ENCODE results near the gene WFS1.

Gene WFS1

DNA sequence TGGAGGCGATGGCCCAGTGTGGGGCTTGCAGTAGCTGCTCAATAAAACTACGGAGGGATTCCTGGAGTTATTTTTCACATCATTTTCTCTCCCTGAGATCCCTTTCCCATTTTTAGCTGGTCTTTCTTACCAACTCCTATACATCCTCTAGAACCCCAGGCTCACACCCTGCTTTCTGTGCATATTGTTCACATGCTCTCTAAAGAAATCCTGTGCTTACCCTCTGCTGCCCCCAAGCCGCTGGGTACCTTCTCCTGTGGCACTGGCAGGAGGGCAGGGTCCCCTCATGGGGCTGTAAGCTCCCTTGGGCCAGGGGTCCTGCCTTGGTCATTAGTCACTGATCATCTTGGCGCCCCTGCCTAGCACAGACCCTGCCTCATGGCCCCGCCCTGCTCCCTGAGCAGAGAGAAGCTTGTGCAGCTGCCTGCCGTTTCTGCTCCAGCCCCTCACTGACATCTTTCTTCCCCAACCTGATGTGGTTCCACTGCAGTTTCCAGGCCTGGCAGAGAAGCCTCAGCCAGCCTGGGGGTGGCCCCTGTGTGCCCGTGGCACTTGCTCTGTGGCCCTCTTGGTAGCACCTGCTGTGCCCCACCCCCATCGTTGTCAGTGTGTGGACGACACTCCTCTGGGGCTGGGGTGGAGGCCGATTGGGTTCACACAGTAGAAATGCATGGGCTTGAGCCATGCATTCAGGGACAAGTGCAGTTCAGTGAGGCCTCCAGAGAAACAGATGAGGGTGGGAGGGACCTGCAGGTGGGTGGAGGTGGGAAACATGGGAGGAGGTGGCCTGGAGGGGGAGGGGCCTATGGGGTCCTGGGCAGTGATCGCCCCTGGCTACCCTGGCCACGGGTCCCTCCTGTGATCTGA is 69.5 kb downstream of the WFS1 start:
- DNase-seq (ENCODE audit: low read depth), result no peak

DNA sequence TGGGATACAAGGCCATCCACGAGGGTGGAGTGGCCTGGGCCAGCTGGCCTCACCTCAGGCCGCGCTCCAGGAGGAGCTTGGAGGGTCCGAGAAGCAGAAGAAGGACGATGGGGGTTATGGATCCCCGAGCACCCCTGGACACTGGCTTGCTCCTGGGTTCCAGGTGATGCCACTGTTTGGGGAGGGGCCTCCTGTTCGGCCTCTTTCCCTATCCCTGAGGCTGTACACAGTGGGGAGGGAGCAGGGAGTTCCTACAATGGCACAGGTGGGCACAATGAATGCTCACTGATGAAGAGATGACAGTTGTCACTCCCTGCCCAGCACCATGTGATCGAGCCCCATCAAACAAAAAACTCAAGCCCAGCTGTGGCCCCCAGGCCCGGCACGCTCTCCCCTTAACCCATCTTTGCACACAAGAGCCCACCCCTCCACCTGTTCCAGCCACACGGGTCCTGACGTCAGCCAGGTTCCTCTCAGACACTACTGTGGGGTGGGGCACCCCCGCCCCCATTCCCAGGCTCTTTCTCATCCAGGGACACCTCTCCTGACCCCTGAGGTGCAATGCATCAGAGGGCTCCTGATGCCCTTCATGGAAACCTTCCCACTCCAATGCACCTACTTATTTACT is 70.3 kb downstream of the WFS1 start:
- DNase-seq (ENCODE audit: low read depth), result no peak

DNA sequence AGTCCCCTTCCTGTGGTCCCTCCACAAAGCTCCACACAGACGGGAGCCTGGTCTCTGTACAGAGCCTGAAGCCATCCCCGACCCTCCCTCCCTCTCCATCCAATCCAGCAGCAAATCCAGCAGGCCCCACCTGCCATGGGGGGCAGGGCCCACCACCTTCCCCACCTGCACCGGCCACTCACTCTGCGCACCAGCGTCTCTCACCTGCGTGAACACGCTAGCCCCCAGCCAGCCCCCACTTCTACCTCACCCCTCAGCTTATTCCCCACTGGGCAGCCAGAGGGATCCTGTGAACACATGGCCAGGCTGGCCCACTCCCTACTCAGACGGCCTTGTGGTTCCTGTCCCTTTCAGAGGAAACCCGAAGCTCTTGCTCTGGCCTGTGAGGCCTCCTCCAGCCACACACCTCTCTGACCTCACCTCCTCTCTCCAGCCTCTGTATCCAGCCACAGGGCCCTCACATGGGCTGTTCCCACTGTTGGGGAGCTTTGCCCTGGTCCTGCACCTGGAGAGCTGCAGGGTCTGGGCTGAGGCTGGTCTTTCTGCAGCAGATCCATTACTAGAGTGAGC is 70.9 kb downstream of the WFS1 start:
- DNase-seq (ENCODE audit: low read depth), result no peak

DNA sequence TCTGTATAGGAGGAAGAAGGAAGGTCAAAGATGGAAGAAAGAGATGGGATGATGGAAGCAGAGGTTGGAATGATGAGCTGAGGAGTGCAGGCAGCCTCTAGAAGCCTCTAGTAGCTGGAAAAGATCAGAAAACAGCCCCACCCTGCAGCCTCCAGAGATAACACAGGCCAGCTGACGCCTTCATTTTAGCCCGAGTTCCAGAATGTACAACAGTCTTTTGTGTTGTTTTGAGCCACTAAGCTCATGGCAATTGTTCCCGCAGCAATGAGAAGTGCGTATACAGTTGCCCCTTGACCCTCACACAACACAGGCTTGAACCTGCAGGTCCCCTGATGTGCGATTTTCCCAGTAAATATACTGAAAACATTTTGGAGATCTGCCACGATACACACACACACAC is 72.0 kb downstream of the WFS1 start:
- DNase-seq (ENCODE audit: low read depth), result no peak

DNA sequence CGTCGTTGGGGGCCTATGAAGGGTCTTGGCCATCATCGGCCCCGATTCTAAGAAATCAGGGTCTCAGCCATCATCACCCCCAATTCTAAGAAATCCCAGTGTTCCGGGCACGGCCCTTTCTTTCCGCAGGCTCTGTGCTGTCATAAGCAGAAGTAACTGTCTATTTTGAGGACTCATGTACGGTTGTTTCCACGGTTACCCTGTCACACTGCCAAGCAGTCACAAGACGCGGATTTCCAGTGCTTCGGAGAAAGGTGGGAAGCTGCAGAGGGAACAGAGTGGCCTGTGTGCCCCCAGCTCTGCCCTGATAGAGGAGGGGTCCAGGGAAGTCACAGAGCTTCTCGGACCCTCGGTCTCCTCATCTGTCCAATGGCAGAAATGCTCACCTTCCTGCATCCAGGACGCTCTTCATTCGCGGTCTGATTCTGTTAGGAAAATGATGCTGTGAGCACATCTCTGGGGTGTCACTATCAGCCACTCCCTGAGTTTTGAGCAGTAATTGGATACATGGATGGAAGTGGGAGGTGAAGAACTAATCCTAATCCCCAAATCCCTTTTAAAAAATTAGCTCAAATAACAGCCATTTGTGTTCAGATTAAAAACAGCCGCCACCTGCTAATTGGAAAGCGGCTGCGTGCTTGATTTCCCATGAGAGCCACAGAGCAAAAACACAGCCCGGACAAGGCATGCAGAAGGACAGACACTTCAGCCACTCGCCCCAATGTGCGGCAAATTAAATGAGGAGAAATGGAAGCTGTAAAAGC is 73.1 kb downstream of the WFS1 start:
- DNase-seq (ENCODE audit: low read depth), result no peak

DNA sequence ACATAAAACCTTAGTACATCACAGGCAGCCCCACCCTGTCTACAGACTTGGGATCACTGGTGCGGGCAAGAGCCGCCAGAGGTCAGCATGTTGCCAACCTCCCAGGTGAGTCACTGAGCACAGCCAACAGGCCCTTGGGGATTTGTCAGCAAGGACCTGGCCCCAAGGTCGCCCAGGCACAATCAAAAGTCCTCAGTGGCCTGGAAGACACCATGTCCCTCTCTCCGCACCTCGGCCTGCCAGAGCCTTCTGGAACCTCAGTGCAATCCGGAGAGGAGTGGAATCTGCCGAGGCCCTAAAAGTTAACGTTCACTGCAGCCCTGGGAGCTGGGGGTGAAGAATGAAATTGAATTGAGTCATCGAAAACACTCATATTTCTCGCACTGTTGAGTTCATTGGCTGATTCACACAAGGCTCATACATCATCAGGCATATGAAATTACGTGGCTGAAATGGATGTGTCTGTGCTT is 74.3 kb downstream of the WFS1 start:
- DNase-seq (ENCODE audit: low read depth), result no peak

DNA sequence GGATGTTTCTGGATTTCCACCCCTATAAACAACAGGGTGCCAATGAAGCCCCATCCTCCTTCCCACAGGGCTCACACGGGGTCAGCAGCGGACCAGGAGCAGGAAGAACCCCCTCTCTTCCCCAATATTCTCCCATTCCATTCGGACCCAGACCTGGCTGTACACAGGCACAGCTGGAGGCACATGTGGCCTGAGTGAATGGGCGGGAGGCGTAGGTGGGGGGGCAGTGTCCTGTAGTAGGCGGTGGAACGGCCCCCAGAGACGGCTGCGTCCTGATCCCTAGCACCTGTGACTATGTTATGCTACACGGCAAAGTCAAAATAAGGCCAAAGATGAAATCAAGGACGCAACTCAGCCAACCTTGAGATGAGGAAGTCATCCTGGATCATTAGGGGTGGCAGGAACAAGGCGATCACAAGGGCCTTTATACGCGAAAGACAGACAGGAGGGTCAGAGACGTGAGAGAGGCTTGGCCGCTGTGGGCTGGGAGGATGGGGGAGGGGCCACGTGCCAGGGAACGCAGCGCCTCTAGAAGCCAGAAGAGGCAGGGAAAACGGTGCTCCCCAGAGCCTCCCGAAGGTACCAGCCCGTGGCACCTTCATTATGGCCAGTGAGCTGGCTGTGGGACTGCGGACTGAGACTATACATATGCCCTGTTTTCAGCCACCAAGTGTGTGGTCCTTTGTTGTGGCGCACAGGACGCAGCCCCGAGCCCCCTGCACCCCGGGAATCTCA is 75.6 kb downstream of the WFS1 start:
- DNase-seq (ENCODE audit: low read depth), result no peak

DNA sequence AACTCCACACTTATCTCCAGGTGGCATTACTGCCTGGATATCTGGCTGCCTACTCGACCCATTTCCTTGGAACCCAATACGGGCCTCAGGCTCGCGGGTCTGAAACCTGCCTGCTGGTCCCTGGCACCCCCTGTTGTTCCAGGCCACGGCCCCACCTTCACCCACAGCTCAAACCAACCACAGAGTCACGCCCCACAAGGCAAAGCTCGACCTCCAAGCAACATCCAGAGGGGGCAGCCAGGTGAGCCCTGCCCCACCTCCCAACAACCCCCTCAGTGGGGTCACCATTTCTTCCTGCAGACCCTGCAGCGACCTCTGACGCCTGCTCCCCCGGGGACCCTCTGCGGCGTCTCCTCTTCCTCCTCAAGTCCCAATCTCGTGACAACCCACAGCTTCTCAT is 76.2 kb downstream of the WFS1 start:
- DNase-seq (ENCODE audit: low read depth), result no peak

DNA sequence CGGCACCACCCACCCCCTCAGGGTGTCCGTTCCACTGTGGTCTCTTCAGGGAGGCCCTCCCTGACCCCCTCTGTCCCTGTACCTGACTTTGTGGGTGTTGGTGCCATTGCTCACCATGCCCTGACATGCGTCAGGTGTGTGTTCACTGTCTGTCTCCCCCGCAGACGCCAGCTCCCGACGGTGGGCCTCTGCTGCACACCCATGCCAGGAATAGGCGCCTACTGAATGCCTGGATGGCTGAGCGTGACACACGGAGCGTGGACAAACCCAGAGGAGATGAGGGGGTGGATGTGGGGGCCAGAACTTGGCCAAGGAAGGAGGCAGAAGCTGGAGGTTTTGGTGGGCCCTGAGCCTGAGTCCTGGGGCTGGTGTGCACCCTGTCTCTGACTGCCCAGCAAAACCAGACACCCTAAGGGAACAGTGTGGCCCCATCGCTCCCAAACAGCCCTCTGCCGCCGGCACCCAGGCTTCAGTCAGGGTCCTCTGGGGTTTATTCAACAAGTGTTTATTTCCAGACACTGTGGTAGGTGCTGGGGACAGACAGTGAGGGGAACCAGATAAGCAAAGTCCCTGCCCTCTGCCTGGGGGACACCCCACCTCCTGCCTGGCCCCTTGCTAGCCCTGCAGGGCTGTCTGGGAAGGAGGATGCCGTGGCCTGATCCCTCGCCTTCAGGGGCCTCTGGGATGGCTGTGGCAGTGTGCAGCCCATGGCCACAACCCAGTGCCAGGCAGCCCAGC is 76.9 kb downstream of the WFS1 start:
- DNase-seq (ENCODE audit: low read depth), result no peak

DNA sequence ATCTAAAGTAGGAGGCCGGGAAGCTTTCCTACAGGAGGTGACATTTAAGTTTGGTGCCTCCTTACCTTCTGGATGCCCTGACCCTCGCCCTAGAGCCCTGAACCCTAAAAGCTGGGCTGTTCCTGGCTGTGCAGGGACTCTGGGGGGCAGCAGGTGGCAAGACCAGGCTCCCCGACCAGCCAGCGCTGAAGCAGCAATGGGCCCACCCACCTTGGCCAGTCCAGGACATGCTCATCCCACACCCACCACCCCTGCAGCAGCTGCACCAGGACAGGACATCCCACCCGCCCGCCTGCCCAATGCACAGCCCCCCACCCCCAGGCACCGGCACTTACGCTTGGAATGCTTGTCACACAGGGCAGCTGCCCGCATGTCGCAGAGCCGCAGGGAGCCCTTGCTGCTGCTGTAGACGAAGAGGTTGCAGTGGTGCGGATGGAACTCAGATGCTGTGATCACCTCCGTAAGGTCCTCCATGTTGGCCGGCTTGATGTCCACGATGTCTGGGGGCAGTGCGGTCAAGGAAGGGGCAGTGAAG is 77.9 kb downstream of the WFS1 start:
- DNase-seq (ENCODE audit: low read depth), result no peak

DNA sequence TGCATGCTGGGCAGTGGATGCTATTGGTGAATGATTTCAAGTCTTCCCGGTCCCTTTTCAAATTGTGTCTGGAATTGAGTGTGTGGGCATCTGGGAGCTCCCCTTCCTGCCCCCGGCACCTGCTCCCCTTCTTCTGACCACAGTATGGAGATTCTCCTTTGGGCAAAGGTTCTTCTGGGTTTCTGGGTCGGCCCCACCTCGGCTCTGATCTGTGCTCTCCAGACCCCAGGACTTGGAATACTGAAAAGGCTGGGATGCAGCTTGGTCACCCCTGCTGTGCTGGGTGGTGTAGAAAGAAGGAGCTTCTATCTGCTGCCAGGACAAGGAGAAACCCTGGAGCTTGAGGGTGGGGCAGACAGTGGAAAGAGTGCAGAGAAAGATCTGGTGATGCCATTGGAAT is 78.8 kb downstream of the WFS1 start:
- no peak for DNase-seq (ENCODE audit: low read depth)

DNA sequence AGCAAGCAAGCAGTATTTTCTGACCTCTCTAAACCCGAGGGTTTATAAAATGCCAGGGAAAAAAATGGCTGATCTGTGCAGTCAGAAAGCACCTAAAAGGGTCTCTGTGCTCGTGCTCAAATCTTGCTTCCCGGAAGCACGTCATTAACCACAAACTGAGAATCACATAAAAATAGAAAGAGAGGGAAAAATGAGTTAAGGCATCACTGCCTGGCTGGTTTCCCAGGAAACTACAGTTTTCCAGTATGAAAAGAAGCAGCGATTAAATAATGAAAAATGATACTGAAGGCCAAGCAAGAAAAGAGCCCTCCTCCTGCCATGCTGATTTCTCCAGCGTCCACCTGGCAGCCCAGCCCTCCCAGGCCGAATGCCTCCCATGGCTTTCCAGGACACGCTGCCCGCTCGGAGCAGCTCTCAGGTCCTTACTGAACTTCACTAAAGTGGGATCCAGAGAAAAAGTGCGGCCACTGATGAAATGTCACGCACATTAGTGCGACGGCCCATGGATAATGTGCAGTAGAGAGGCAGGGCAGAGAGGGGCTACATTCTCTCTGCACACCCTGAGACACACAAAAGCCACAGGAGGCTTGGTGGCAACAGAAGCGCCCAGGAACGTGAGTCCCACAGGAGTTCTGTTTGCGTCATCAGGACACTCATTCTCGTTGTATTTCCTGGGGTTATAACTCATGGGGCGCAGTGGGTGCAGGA is 80.4 kb downstream of the WFS1 start:
- DNase-seq (ENCODE audit: low read depth), result no peak

DNA sequence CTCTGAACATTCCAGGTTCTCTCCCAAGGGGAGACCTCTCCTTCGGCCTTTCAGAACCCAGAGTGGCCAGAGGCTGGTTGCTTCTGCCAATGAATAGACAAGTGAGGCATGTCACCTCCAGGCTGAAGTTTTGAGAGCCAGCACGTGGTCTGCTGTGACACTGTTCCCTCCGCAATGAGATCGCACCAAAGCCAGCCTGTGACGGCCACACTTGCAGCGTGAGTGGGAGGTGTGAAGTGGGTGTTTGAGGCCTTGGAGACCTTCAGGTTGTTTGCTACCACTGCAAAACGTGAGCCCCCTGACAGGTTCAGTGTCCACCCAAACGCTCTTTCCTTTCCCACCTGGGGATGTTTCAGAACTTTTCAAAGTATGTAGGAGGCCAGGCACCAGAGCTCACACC is 81.0 kb downstream of the WFS1 start:
- DNase-seq (ENCODE audit: low read depth), result no peak

DNA sequence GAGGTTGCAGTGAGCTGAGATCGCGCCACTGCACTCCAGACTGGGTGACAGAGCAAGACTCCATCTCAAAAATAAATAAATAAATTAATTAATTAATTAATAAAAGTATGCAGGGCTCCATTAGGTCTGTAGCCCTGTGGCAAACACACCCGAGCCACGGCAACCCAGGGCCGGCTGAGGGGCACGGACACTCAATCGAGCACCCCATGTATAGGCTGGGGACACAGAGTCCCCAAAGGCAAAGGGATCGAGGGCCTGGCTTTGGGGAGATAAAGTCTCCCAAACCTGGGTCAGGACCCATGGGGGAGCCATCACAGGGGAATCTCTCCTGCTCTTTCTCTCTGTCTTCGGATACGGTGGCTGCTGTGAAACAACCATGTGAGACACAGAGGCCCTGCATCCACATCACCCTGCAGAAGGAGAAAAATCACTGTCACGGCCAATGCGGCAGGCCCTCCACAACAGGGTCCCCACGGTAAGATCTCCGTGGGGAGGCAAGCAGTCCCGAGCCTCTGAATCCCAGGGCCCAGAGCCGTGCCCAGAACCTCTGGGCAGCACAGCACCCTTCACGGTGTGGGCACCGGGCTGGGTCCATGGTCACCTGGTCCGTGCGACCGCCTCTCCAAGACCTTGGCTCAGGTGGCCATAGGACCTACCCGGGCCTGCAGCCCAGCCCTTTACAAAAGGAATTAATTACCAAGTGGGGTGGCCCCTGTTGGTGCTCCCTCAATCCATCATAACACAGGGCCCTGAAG is 81.8 kb downstream of the WFS1 start:
- no peak for DNase-seq (ENCODE audit: low read depth)

DNA sequence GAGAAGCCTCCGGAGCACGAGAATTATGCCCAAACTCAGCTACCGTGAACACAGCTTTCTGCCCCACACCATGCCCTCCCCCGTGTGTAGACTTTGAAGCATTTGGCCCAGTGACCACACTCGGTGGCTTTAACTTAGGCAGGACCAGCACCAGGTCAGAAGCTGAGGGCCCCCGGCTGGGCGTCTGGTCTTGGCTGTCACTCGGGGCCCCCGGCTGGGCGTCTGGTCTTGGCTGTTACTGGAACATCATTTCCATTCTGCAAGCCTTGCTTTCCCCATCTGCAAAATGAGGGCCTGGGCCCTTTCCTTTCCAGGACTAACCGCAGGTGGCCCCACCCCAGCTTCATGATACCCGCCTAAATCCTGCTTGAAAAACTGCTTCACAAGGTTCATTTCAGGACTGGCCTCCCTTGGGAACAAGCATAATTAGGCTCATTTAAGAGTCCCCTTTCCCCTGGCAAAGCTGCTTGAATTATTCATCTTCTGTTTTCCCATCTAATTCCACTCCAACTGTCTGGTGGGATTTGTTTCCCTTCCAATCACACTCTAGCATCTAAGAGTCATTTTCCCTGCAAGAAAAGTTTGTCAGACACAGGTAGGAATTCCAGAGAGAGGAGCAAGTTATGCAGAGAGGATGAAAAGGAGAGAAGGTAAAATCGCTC is 82.5 kb downstream of the WFS1 start:
- no peak for DNase-seq (ENCODE audit: low read depth)
